GM23338 (cell line): ENCODE measurements around the gene OCA2. TPM values are rescaled to one million over a fixed set of nuclear protein-coding genes. Genes with fewer than 3 reads are reported as not detected.

ENCODE experiments used
- ATAC-seq: fragments of 200-7000 bp; cut with Tn5 transposase; 3 replicates; pipeline ENCODE4 v1.9.1; 2020
- DNase-seq: peaks from one replicate; pipeline ENCODE4 v3.0.0-alpha.2; 2015; ENCODE audit warnings: low spot score
- H2AFZ ChIP-seq: fragments of 200-600 bp; sonication (generic); 2 replicates; pipeline ENCODE4 v1.8.0; 2016; ENCODE audit warnings: antibody characterized with exemption, mild to moderate bottlenecking, moderate library complexity
- H3F3A ChIP-seq: fragments of 200-600 bp; sonication (generic); replicated peaks from 2 replicates; pipeline ENCODE4 v1.8.0; 2017; ENCODE audit warnings: antibody characterized with exemption, mixed run types, low read depth
- H3K27ac ChIP-seq: fragments of 200-600 bp; sonication (generic); 2 replicates; pipeline ENCODE4 v1.6.1; 2016; ENCODE audit warnings: low read depth
- H3K27me3 ChIP-seq: fragments of 200-600 bp; sonication (generic); 2 replicates; pipeline ENCODE4 v1.8.0; 2016; ENCODE audit warnings: mild to moderate bottlenecking, mixed run types, moderate library complexity; ENCODE audit not compliant: insufficient read depth
- H3K36me3 ChIP-seq: fragments of 200-600 bp; sonication (generic); 2 replicates; pipeline ENCODE4 v1.8.0; 2016; ENCODE audit warnings: mild to moderate bottlenecking; ENCODE audit not compliant: insufficient read depth
- H3K4me1 ChIP-seq: fragments of 200-600 bp; sonication (generic); 2 replicates; pipeline ENCODE4 v1.8.0; 2016; ENCODE audit warnings: mild to moderate bottlenecking, moderate library complexity; ENCODE audit not compliant: insufficient read depth
- H3K4me2 ChIP-seq: fragments of 200-600 bp; sonication (generic); 2 replicates; pipeline ENCODE4 v1.7.1; 2017; ENCODE audit warnings: mixed run types
- H3K4me3 ChIP-seq: fragments of 200-600 bp; sonication (generic); 2 replicates; pipeline ENCODE4 v1.6.1; 2016; ENCODE audit warnings: mixed run types
- H3K79me2 ChIP-seq: fragments of 200-600 bp; sonication (generic); replicated peaks from 2 replicates; pipeline ENCODE4 v1.8.0; 2017; ENCODE audit warnings: mild to moderate bottlenecking; ENCODE audit not compliant: insufficient read depth
- H3K9me2 ChIP-seq: fragments of 200-600 bp; sonication (generic); 2 replicates; pipeline ENCODE4 v1.8.0; 2017; ENCODE audit not compliant: insufficient read depth
- H4K20me1 ChIP-seq: fragments of 200-600 bp; sonication (generic); replicated peaks from 2 replicates; pipeline ENCODE4 v1.8.0; 2017; ENCODE audit warnings: mild to moderate bottlenecking; ENCODE audit not compliant: insufficient read depth
- H3K27ac Mint-ChIP-seq: 2 replicates; pipeline ENCODE4 v1.8.0; 2020; ENCODE audit warnings: inconsistent platforms, mild to moderate bottlenecking, moderate library complexity, mixed read lengths
- H3K27me3 Mint-ChIP-seq: 3 replicates; pipeline ENCODE4 v1.8.0; 2022; ENCODE audit warnings: low read depth, mild to moderate bottlenecking, moderate library complexity, mixed read lengths, inconsistent platforms; ENCODE audit not compliant: insufficient read depth, poor library complexity
- H3K36me3 Mint-ChIP-seq: 3 replicates; pipeline ENCODE4 v1.8.0; 2021; ENCODE audit warnings: low read depth, mild to moderate bottlenecking, inconsistent platforms, moderate library complexity, mixed read lengths
- H3K4me1 Mint-ChIP-seq: 3 replicates; pipeline ENCODE4 v1.8.0; 2020; ENCODE audit warnings: mild to moderate bottlenecking, inconsistent platforms, mixed read lengths
- H3K4me3 Mint-ChIP-seq: 3 replicates; pipeline ENCODE4 v1.8.0; 2021; ENCODE audit warnings: moderate library complexity, mild to moderate bottlenecking, inconsistent platforms, mixed read lengths
- H3K9me3 Mint-ChIP-seq: 3 replicates; pipeline ENCODE4 v1.8.0; 2020; ENCODE audit warnings: moderate library complexity, mild to moderate bottlenecking, inconsistent platforms, mixed read lengths
- CTCF ChIP-seq, 2 experiments: fragments of 200-600 bp in 1 of 2; sonication (generic) in 1 of 2; conservative IDR thresholded peaks; 2 replicates each; pipeline versions ENCODE4 v1.5.1 to v1.6.1; 2016 to 2017; ENCODE audit warnings: antibody characterized with exemption in 2 of 2, low read depth in 2 of 2, mild to moderate bottlenecking in 2 of 2, moderate library complexity in 1 of 2
- ETS1 ChIP-seq: IDR thresholded peaks from 2 replicates; pipeline ENCODE4 v1.6.1; 2016; ENCODE audit warnings: antibody characterized with exemption
- EZH2phosphoT487 ChIP-seq: fragments of 200-600 bp; sonication (generic); IDR thresholded peaks from one replicate; pipeline ENCODE4 v1.8.1; 2018; ENCODE audit warnings: antibody characterized with exemption; ENCODE audit not compliant: unreplicated experiment
- JUNB ChIP-seq: IDR thresholded peaks from one replicate; pipeline ENCODE4 v1.6.1; 2016; ENCODE audit warnings: antibody characterized with exemption; ENCODE audit not compliant: unreplicated experiment
- NANOG ChIP-seq: IDR thresholded peaks from 2 replicates; pipeline ENCODE4 v1.6.1; 2016; ENCODE audit warnings: antibody characterized with exemption, borderline replicate concordance
- REST ChIP-seq: IDR thresholded peaks from one replicate; pipeline ENCODE4 v1.6.1; 2018; ENCODE audit warnings: antibody characterized with exemption; ENCODE audit not compliant: unreplicated experiment
- STAT1 ChIP-seq: IDR thresholded peaks from one replicate; pipeline ENCODE4 v1.6.1; 2016; ENCODE audit warnings: antibody characterized with exemption; ENCODE audit not compliant: unreplicated experiment
- ZNF114 ChIP-seq: fragments of 250-450 bp; sonication (Bioruptor Pico); IDR thresholded peaks from 2 replicates; pipeline ENCODE4 v1.5.0; 2020; ENCODE audit warnings: mild to moderate bottlenecking, moderate library complexity
- ZNF462 ChIP-seq: fragments of 250-450 bp; sonication (Bioruptor Pico); IDR thresholded peaks from 2 replicates; pipeline ENCODE4 v1.5.0; 2020; ENCODE audit warnings: mild to moderate bottlenecking, moderate library complexity
- polyA plus RNA-seq: library from polyadenylated mRNA; unstranded; fragments of >200 nt; fragmentation: Nextera tagmentation; extraction: Ambion mirVana; gene quantifications from 2 replicates; pipeline ENCODE4 v1.2.1, GENCODE V29; 2016
- total RNA-seq: library from RNA; depleted of rRNA; stranded (reverse); fragments of >200 nt; shearing (Covaris generic); gene quantifications from 2 replicates; pipeline ENCODE4 v1.2.3, GENCODE V29; 2014

Gene OCA2
- total and polyA plus RNA-seq, 2 experiments from 2014 or later, result 0.40 to 0.69 TPM

GRCh38 chr15:27741226-27741860 lies 357.8 kb downstream of the OCA2 start:
- no peaks in the 10 kb centered on the region; the same call in 2 of the 3 replicates for H3K9me3 Mint-ChIP-seq
- Histone ChIP-seq H2AFZ (no peak overlapping the region), H3F3A (no peaks in the 10 kb centered on the region), H3K79me2 (no peaks in the 10 kb centered on the region), H3K27ac (no peak overlapping the region), H3K4me1 (no peaks in the 10 kb centered on the region), H3K4me2 (no peak overlapping the region), H4K20me1 (no peaks in the 10 kb centered on the region), H3K9me2 (no peaks in the 10 kb centered on the region), H3K4me3 (no peak overlapping the region), H3K27me3 (no peaks in the 10 kb centered on the region), H3K36me3 (no peaks in the 10 kb centered on the region)
- no peaks in the 10 kb centered on the region for H3K4me1 Mint-ChIP-seq
- no peak for TF ChIP-seq EZH2phosphoT487
- no peak for TF ChIP-seq STAT1
- TF ChIP-seq ZNF114 (CRISPR knock-in tag), result no peak
- TF ChIP-seq JUNB, result no peak
- TF ChIP-seq REST, result no peak
- no peak for TF ChIP-seq ETS1
- TF ChIP-seq CTCF (conservative IDR thresholded peaks at IDR 0.05; ENCODE audit: low read depth in 2 of 2), result no peak
- TF ChIP-seq NANOG, result no peak
- TF ChIP-seq ZNF462 (CRISPR knock-in tag), result no peak
- DNase-seq, result no peak
- no peak overlapping the region for H3K27ac Mint-ChIP-seq
- H3K36me3 Mint-ChIP-seq, result no peaks in the 10 kb centered on the region
- peaks cover 7% of the 10 kb centered on the region for H3K27me3 Mint-ChIP-seq
- no peak overlapping the region for H3K4me3 Mint-ChIP-seq
- no peak for ATAC-seq
